ENCODE measurements around the gene SH3GL1. TPM values are rescaled to one million over a fixed set of nuclear protein-coding genes. Genes with fewer than 3 reads are reported as not detected.

SH3GL1 gene
- total and polyA plus RNA-seq, 9 of the 15 experiments (the other 6 are each of a cell fraction or from before 2014, with no cell fraction given), result 1.7 to 75.3 (median 25.7) TPM

- TF ChIP-seq PHF8 (IDR thresholded peaks at IDR 0.05; ENCODE audit: borderline replicate concordance, low read length) (peak; percentile 82; the same call in 1 of the 2 replicates), SUPT5H (IDR thresholded peaks at IDR 0.05) (peak; percentile 45), FIP1L1 (IDR thresholded peaks at IDR 0.05; ENCODE audit: low read depth, low read length, poor library complexity, severe bottlenecking) (no peak), MTA3 (IDR thresholded peaks at IDR 0.05; ENCODE audit: borderline replicate concordance) (peak; percentile 75), TAF15 (IDR thresholded peaks at IDR 0.05; ENCODE audit: low read depth, low read length) (no peak), ZNF24 (IDR thresholded peaks at IDR 0.05) (peak; percentile 13; the same call in 1 of the 2 replicates), PURB (CRISPR knock-in tag; IDR thresholded peaks at IDR 0.05; ENCODE audit: low read depth) (no peak), VEZF1 (CRISPR knock-in tag; IDR thresholded peaks at IDR 0.05) (peak; percentile 86), U2AF1 (optimal IDR thresholded peaks at IDR 0.05; ENCODE audit: low read depth, low read length) (no peak), ZC3H4 (CRISPR knock-in tag; IDR thresholded peaks at IDR 0.05; ENCODE audit: borderline replicate concordance) (peak; percentile 37; the same call in 1 of the 2 replicates), ZNF134 (CRISPR knock-in tag; conservative IDR thresholded peaks at IDR 0.05) (no peak), GABPB2 (CRISPR knock-in tag; conservative IDR thresholded peaks at IDR 0.05) (no peak), FOXO4 (CRISPR knock-in tag; IDR thresholded peaks at IDR 0.05) (no peak), ZNF282 (CRISPR knock-in tag; IDR thresholded peaks at IDR 0.05) (0 out of 2 replicates have a peak, but pooled peaks have one; percentile 59), ZNF347 (CRISPR knock-in tag; IDR thresholded peaks at IDR 0.05; ENCODE audit: low read depth) (no peak), GATAD2B (IDR thresholded peaks at IDR 0.05; ENCODE audit: borderline replicate concordance) (peak; percentile 95), TAF9B (IDR thresholded peaks at IDR 0.05; ENCODE audit: partially characterized antibody) (peak; percentile 67), MEF2A (IDR thresholded peaks at IDR 0.05; ENCODE audit: control insufficient read depth, low read depth, low read length) (peak; percentile 78), E2F3 (CRISPR knock-in tag; IDR thresholded peaks at IDR 0.05) (peak; percentile 99), NFE2 (IDR thresholded peaks at IDR 0.05; ENCODE audit: low read depth) (no peak), FOXK1 (CRISPR knock-in tag; IDR thresholded peaks at IDR 0.05; ENCODE audit: borderline replicate concordance) (no peak), MXD1 (CRISPR knock-in tag; IDR thresholded peaks at IDR 0.05; ENCODE audit: borderline replicate concordance, poor library complexity, severe bottlenecking) (peak; percentile 13), TRIM28 (IDR thresholded peaks at IDR 0.05) (peak; percentile 73; the same call in 1 of the 2 replicates), ZNF324 (CRISPR knock-in tag; IDR thresholded peaks at IDR 0.05) (no peak), NR2C1 (IDR thresholded peaks at IDR 0.05) (no peak), NR2C1 (tag; IDR thresholded peaks at IDR 0.05) (no peak), GATA2 (CRISPR knock-in tag; IDR thresholded peaks at IDR 0.05) (no peak)
Measured at GRCh38 chr19:4402171-4403004, 2.0 kb upstream of the SH3GL1 start, which contains the start of gene CHAF1A (continued).

Measured in K562 (cell line).